H9 (cell line): ENCODE measurements around the gene CADPS. TPM values are rescaled to one million over a fixed set of nuclear protein-coding genes. Genes with fewer than 3 reads are reported as not detected.

ENCODE experiments used
- DNase-seq: peaks from one replicate; pipeline ENCODE4 v3.0.0-alpha.2; 2017
- H2AFZ ChIP-seq: one replicate; pipeline ENCODE4 v1.6.1; 2013; ENCODE audit warnings: mild to moderate bottlenecking, low read length, control low read depth, moderate library complexity
- H2AK5ac ChIP-seq: 2 replicates; pipeline ENCODE4 v1.6.1; 2013; ENCODE audit warnings: low read length, control low read depth, mixed read lengths; ENCODE audit not compliant: insufficient read length
- H2BK120ac ChIP-seq: one replicate; pipeline ENCODE4 v1.6.1; 2013; ENCODE audit warnings: low read depth, mild to moderate bottlenecking, low read length, control low read depth, inconsistent platforms; ENCODE audit not compliant: poor library complexity, severe bottlenecking
- H2BK12ac ChIP-seq: 2 replicates; pipeline ENCODE4 v1.6.1; 2013; ENCODE audit warnings: low read length, control low read depth, mixed read lengths, low read depth; ENCODE audit not compliant: insufficient read length
- H2BK15ac ChIP-seq: 2 replicates; pipeline ENCODE4 v1.6.1; 2013; ENCODE audit warnings: low read depth, low read length, control low read depth
- H2BK20ac ChIP-seq: one replicate; pipeline ENCODE4 v1.6.1; 2013; ENCODE audit warnings: low read depth, mild to moderate bottlenecking, low read length, control low read depth, inconsistent platforms; ENCODE audit not compliant: poor library complexity, severe bottlenecking
- H2BK5ac ChIP-seq: 2 replicates; pipeline ENCODE4 v1.6.1; 2013; ENCODE audit warnings: low read length, control low read depth, mixed read lengths; ENCODE audit not compliant: insufficient read length
- H3K14ac ChIP-seq: 2 replicates; pipeline ENCODE4 v1.6.1; 2013; ENCODE audit warnings: low read length, control low read depth; ENCODE audit not compliant: insufficient read depth
- H3K18ac ChIP-seq: 2 replicates; pipeline ENCODE4 v1.6.1; 2013; ENCODE audit warnings: low read depth, mild to moderate bottlenecking, mixed read lengths, low read length, control low read depth; ENCODE audit not compliant: insufficient read length
- H3K23ac ChIP-seq: 2 replicates; pipeline ENCODE4 v1.6.1; 2013; ENCODE audit warnings: low read length, control low read depth, mixed read lengths, low read depth; ENCODE audit not compliant: insufficient read length
- H3K23me2 ChIP-seq: 2 replicates; pipeline ENCODE4 v1.6.1; 2013; ENCODE audit warnings: low read depth, mild to moderate bottlenecking, mixed read lengths, low read length, control low read depth; ENCODE audit not compliant: insufficient read length, poor library complexity, severe bottlenecking
- H3K27ac ChIP-seq: 2 replicates; pipeline ENCODE4 v1.5.1; 2013; ENCODE audit warnings: low read length, control low read depth, mixed read lengths, low read depth; ENCODE audit not compliant: insufficient read length
- H3K27me3 ChIP-seq: 2 replicates; pipeline ENCODE4 v1.6.1; 2013; ENCODE audit warnings: low read length, control low read depth, inconsistent platforms; ENCODE audit not compliant: insufficient read depth
- H3K4ac ChIP-seq: 2 replicates; pipeline ENCODE4 v1.6.1; 2013; ENCODE audit warnings: low read depth, mild to moderate bottlenecking, control low read depth, inconsistent platforms, low read length, moderate library complexity
- H3K4me1 ChIP-seq: 2 replicates; pipeline ENCODE4 v1.6.1; 2013; ENCODE audit warnings: low read length, control low read depth, inconsistent platforms; ENCODE audit not compliant: insufficient read depth
- H3K4me2 ChIP-seq: 2 replicates; pipeline ENCODE4 v1.6.1; 2013; ENCODE audit warnings: low read length, control low read depth, mixed read lengths; ENCODE audit not compliant: insufficient read length, insufficient read depth
- H3K56ac ChIP-seq: 2 replicates; pipeline ENCODE4 v1.6.1; 2013; ENCODE audit warnings: low read depth, mild to moderate bottlenecking, mixed read lengths, low read length, control low read depth; ENCODE audit not compliant: insufficient read length
- H3K79me1 ChIP-seq: 2 replicates; pipeline ENCODE4 v1.6.1; 2013; ENCODE audit warnings: low read depth, mild to moderate bottlenecking, moderate library complexity, low read length, control low read depth, inconsistent platforms; ENCODE audit not compliant: insufficient read depth, poor library complexity, severe bottlenecking
- H3K79me2 ChIP-seq: 2 replicates; pipeline ENCODE4 v1.6.1; 2013; ENCODE audit warnings: low read length, control low read depth, inconsistent platforms; ENCODE audit not compliant: insufficient read depth
- H3K9ac ChIP-seq: 2 replicates; pipeline ENCODE4 v1.6.1; 2013; ENCODE audit warnings: low read length, control low read depth, mixed read lengths; ENCODE audit not compliant: insufficient read length; ENCODE audit errors: extremely low read depth
- H3K9me3 ChIP-seq: one replicate; pipeline ENCODE4 v1.6.1; 2013; ENCODE audit warnings: low read depth, low read length, inconsistent platforms; ENCODE audit not compliant: control insufficient read depth
- H3T11ph ChIP-seq: one replicate; pipeline ENCODE4 v1.6.1; 2013; ENCODE audit warnings: mild to moderate bottlenecking, low read length, control low read depth, inconsistent platforms
- H4K20me1 ChIP-seq: one replicate; pipeline ENCODE4 v1.6.1; 2013; ENCODE audit not compliant: control insufficient read depth, insufficient read length, insufficient read depth
- H4K5ac ChIP-seq: 2 replicates; pipeline ENCODE4 v1.6.1; 2013; ENCODE audit warnings: low read depth, mild to moderate bottlenecking, mixed read lengths, low read length, control low read depth; ENCODE audit not compliant: insufficient read length
- H4K8ac ChIP-seq: replicated peaks from 2 replicates; pipeline ENCODE4 v1.6.1; 2013; ENCODE audit warnings: low read length, control low read depth, mixed read lengths, low read depth; ENCODE audit not compliant: insufficient read length
- H4K91ac ChIP-seq: 2 replicates; pipeline ENCODE4 v1.6.1; 2013; ENCODE audit warnings: low read depth, mild to moderate bottlenecking, moderate library complexity, mixed read lengths, low read length, control low read depth; ENCODE audit not compliant: insufficient read length
- H3K27ac Mint-ChIP-seq, 3 experiments: 2 replicates in 2 of 3; 3 replicates in 1 of 3; pipeline ENCODE4 v1.8.0; 2020 to 2021; ENCODE audit warnings: mixed read lengths in 3 of 3, mild to moderate bottlenecking in 1 of 3, moderate library complexity in 1 of 3
- H3K27me3 Mint-ChIP-seq: 2 replicates; pipeline ENCODE4 v1.8.0; 2021; ENCODE audit warnings: low read depth, mild to moderate bottlenecking, moderate library complexity, mixed read lengths
- H3K36me3 Mint-ChIP-seq, 3 experiments: 2 replicates in 2 of 3; 3 replicates in 1 of 3; pipeline ENCODE4 v1.8.0; 2020 to 2021; ENCODE audit warnings: low read depth in 3 of 3, mixed read lengths in 3 of 3; ENCODE audit not compliant: insufficient read depth in 1 of 3
- H3K4me1 Mint-ChIP-seq, 2 experiments: 2 replicates each; pipeline ENCODE4 v1.8.0; 2020; ENCODE audit warnings: mixed read lengths in 2 of 2
- H3K4me3 Mint-ChIP-seq, 2 experiments: 2 replicates in 1 of 2; 3 replicates in 1 of 2; pipeline ENCODE4 v1.8.0; 2020 to 2021; ENCODE audit warnings: mild to moderate bottlenecking in 2 of 2, mixed read lengths in 2 of 2, moderate library complexity in 1 of 2
- H3K9me3 Mint-ChIP-seq, 2 experiments: 2 replicates in 1 of 2; 3 replicates in 1 of 2; pipeline ENCODE4 v1.8.0; 2020; ENCODE audit warnings: mild to moderate bottlenecking in 2 of 2, mixed read lengths in 2 of 2, moderate library complexity in 1 of 2
- WGBS: extraction: QIAGEN DNeasy Blood & Tissue Kit; methylation state at CpG from one replicate; pipeline ENCODE4 v1.1.7; 2013; ENCODE audit warnings: missing lambda C conversion rate, low lambda C conversion rate, mixed read lengths; ENCODE audit not compliant: insufficient read length; ENCODE audit errors: extremely low coverage; 5-methylcytosine and 5-hydroxymethylcytosine counted together
- total RNA-seq: library from RNA; stranded (reverse); gene quantifications from 2 replicates; pipeline ENCODE4 v1.2.1, GENCODE V29; 2021
- TF ChIP-seq, protein P1 (sequence below): fragments of 200-600 bp; sonication (generic); conservative IDR thresholded peaks from 3 replicates; pipeline ENCODE4 v1.8.0; 2021; ENCODE audit warnings: antibody characterized with exemption, mild to moderate bottlenecking

The CADPS gene
- total RNA-seq, 1 experiment from 2014 or later = 6.6 TPM

DNA sequence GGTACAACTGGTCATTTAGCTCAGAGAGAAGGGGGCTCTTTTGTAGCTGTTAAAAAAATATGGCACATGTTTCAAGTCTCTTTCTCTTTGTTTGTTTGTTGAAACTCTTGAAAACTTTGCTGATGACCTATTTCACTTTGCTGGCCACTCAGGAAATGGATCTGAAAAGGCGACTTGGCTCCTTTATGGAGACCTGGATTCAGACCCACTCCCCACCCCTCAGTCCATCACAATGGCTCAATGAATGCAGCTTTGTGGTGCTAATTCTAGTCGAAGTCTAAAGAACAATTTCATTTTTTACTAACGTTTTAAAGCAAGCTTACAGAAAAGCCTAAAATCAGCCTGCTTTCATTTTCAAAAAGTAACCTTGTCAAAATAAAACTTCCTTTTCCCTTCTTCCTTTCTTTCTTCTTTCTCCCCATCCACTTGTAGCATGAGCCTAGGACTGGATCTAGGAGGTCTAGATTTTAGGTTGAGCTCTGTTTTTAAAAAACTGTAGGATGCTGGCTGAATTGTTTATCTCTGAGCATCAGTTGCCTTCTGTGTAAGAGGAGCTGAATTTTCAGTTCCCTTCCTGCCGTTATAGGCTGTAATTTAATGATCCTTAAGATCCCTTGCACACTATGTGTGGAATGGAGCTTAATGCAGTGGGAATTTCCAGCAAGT lies 336.4 kb downstream of the CADPS start:
- Mint-ChIP-seq H3K36me3 (no peaks in the 10 kb centered on the region), H3K4me1 (peaks cover 42 to 52% of the 10 kb centered on the region in 2 experiments), H3K27me3 (no peaks in the 10 kb centered on the region), H3K9me3 (no peaks in the 10 kb centered on the region), H3K27ac (peak overlapping the region; percentile 19 to 96 (median 24)), H3K4me3 (peak overlapping the region in 1 of 2 experiments; percentile 11; a peak in 3 of 5 replicates)
- Histone ChIP-seq H3K79me1 (no peaks in the 10 kb centered on the region), H2BK120ac (peak overlapping the region; percentile 14), H3K9ac (no peak overlapping the region), H3K18ac (no peak overlapping the region), H4K5ac (no peak overlapping the region), H3K14ac (peak overlapping the region; percentile 77; the same call in 1 of the 2 replicates), H3K27ac (peak overlapping the region; percentile 80), H2AK5ac (no peak overlapping the region), H3K79me2 (no peaks in the 10 kb centered on the region), H4K8ac (no peak overlapping the region), H3K56ac (no peak overlapping the region), H2AFZ (no peak overlapping the region), H3K27me3 (no peaks in the 10 kb centered on the region), H3K9me3 (no peaks in the 10 kb centered on the region), H2BK12ac (no peak overlapping the region), H3K23ac (no peak overlapping the region), H2BK20ac (no peak overlapping the region), H3K4ac (no peak overlapping the region), H2BK15ac (no peak overlapping the region), H2BK5ac (no peak overlapping the region), H3K23me2 (no peaks in the 10 kb centered on the region), H3K4me2 (peak overlapping the region; percentile 58), H4K91ac (no peak overlapping the region), H4K20me1 (no peaks in the 10 kb centered on the region), H3T11ph (no peak overlapping the region), H3K4me1 (peaks cover 16% of the 10 kb centered on the region)
- TF ChIP-seq, protein P1, sequence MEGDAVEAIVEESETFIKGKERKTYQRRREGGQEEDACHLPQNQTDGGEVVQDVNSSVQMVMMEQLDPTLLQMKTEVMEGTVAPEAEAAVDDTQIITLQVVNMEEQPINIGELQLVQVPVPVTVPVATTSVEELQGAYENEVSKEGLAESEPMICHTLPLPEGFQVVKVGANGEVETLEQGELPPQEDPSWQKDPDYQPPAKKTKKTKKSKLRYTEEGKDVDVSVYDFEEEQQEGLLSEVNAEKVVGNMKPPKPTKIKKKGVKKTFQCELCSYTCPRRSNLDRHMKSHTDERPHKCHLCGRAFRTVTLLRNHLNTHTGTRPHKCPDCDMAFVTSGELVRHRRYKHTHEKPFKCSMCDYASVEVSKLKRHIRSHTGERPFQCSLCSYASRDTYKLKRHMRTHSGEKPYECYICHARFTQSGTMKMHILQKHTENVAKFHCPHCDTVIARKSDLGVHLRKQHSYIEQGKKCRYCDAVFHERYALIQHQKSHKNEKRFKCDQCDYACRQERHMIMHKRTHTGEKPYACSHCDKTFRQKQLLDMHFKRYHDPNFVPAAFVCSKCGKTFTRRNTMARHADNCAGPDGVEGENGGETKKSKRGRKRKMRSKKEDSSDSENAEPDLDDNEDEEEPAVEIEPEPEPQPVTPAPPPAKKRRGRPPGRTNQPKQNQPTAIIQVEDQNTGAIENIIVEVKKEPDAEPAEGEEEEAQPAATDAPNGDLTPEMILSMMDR = no peak
- no CpG with 5 or more reads among the region's 4 CpGs for WGBS
- peak; percentile 48 for DNase-seq
